CD4-positive, alpha-beta T cell (primary cell): Measurements from ENCODE around the gene AQP4. TPM values are rescaled to one million over a fixed set of nuclear protein-coding genes. Genes with fewer than 3 reads are reported as not detected.

ENCODE experiments used
- ATAC-seq: fragments of 200-7000 bp; cut with Tn5 transposase; one replicate; pipeline ENCODE4 v1.10.0; 2022; ENCODE audit warnings: mild to moderate bottlenecking; ENCODE audit not compliant: poor library complexity
- CTCF ChIA-PET: fragments of 350-600 bp; sonication (Branson Sonifier 250); formaldehyde crosslinking; loops from one replicate; lab custom pipeline; 2021; ENCODE audit warnings: antibody characterized with exemption, inconsistent platforms; lab: Charles Lee
- POLR2A ChIA-PET: fragments of 350-600 bp; sonication (Branson Sonifier 250); formaldehyde crosslinking; loops from one replicate; lab custom pipeline; 2021; ENCODE audit warnings: antibody characterized with exemption, inconsistent platforms; lab: Charles Lee
- DNase-seq, 14 experiments: peaks; one replicate each; pipeline ENCODE4 v3.0.0-alpha.2; 2013 to 2020; ENCODE audit warnings: mixed read lengths in 2 of 14
- H3K27ac ChIP-seq, 2 donors: one replicate each; pipeline versions ENCODE4 v1.5.1 to v1.7.0; 2013; ENCODE audit warnings: low read length in 2 of 2, low read depth in 1 of 2, mild to moderate bottlenecking in 1 of 2
- H3K27me3 ChIP-seq, 2 experiments: 1 replicate in 1 of 2; 2 replicates in 1 of 2; pipeline versions ENCODE4 v1.6.1 to v1.7.0; 2013; ENCODE audit warnings: low read length in 2 of 2, control low read depth in 1 of 2, mild to moderate bottlenecking in 1 of 2, moderate library complexity in 1 of 2; ENCODE audit not compliant: insufficient read depth in 2 of 2, control insufficient read depth in 1 of 2
- H3K36me3 ChIP-seq: one replicate; pipeline ENCODE4 v1.6.1; 2013; ENCODE audit warnings: low read length, control low read depth; ENCODE audit not compliant: insufficient read depth
- H3K4me1 ChIP-seq: one replicate; pipeline ENCODE4 v1.6.1; 2013; ENCODE audit warnings: low read length, control low read depth; ENCODE audit not compliant: insufficient read depth
- H3K4me3 ChIP-seq: one replicate; pipeline ENCODE4 v1.5.1; 2013; ENCODE audit warnings: mild to moderate bottlenecking, low read length, moderate library complexity
- H3K9me3 ChIP-seq, 2 experiments: 1 replicate in 1 of 2; 2 replicates in 1 of 2; pipeline versions ENCODE4 v1.6.1 to v1.7.0; 2013; ENCODE audit warnings: low read length in 2 of 2, mild to moderate bottlenecking in 2 of 2, control low read depth in 1 of 2, moderate library complexity in 1 of 2; ENCODE audit not compliant: control insufficient read depth in 1 of 2, insufficient read depth in 1 of 2
- H3K27ac Mint-ChIP-seq: one replicate; pipeline ENCODE4 v1.8.0; 2020; ENCODE audit warnings: mixed read lengths
- H3K27me3 Mint-ChIP-seq: one replicate; pipeline ENCODE4 v1.8.0; 2021; ENCODE audit warnings: mixed read lengths
- H3K36me3 Mint-ChIP-seq: one replicate; pipeline ENCODE4 v1.8.0; 2021; ENCODE audit warnings: low read depth, mixed read lengths
- H3K4me1 Mint-ChIP-seq: one replicate; pipeline ENCODE4 v1.8.0; 2021; ENCODE audit warnings: low read depth, mixed read lengths
- H3K4me3 Mint-ChIP-seq: one replicate; pipeline ENCODE4 v1.8.0; 2020; ENCODE audit warnings: mild to moderate bottlenecking, mixed read lengths
- H3K9me3 Mint-ChIP-seq: one replicate; pipeline ENCODE4 v1.8.0; 2020; ENCODE audit warnings: mixed read lengths
- intact Hi-C, 2 experiments: fragments of 100-400 bp; cut with DNase I in 1 of 2; cut with micrococcal nuclease in 1 of 2; formaldehyde crosslinking; loops; one replicate each; pipeline versions ENCODE4 v1.15.1 to v1.9.0; 2023 to 2025; cut with DNase I, micrococcal nuclease
- polyA plus RNA-seq, 2 donors: library from polyadenylated mRNA; unstranded; fragments of 120-200 nt; gene quantifications; one replicate each; pipeline ENCODE4 v1.2.1, GENCODE V29; 2013
- total RNA-seq, 174 experiments: library from RNA in 2 of 174; stranded (reverse) in 2 of 174; gene quantifications; one replicate each; pipeline ENCODE4 v1.2.3 and lab custom pipeline; 2021 to 2026
- TF ChIP-seq, protein P1 (sequence below): fragments of 200-600 bp; IDR thresholded peaks from one replicate; pipeline ENCODE4 v1.8.0; 2022; ENCODE audit warnings: antibody characterized with exemption, mild to moderate bottlenecking

Gene AQP4, protein sequence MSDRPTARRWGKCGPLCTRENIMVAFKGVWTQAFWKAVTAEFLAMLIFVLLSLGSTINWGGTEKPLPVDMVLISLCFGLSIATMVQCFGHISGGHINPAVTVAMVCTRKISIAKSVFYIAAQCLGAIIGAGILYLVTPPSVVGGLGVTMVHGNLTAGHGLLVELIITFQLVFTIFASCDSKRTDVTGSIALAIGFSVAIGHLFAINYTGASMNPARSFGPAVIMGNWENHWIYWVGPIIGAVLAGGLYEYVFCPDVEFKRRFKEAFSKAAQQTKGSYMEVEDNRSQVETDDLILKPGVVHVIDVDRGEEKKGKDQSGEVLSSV
- total RNA-seq = not detected
- not detected for polyA plus RNA-seq (2013, experiment 1 of 2)
- 0.03 TPM for polyA plus RNA-seq (2013, experiment 2 of 2)
- 0 to 0.13 (median 0) reads per million in 172 experiments for total RNA-seq (lab: John Stamatoyannopoulos, UW)

DNA sequence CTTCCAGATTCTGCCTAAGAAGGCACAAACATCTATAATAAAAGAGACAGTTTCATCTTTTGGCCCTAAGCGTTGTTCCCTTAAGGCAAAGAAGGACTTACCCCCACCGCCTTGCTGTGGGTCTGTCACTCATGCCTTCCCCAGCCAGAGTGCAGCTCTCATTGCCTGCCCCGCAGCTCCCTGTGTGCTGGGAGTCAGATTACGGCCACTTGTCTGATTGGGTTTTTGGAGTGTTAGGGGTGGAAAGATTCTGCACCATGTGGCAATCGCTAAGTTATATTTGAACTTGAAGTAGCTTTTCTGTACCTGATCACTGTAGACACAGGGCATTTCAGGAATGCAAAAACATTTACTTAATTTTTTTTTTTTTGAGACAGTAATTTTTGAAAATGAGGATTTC, at the start of gene AQP4:
Gene AQP4, minus strand, starts transcription at position 151 of the 400 bp plus-strand sequence. Its CDS starts 18 bp downstream, at position 133.
- no peaks in the 10 kb centered on the region for H3K36me3 Mint-ChIP-seq
- Histone ChIP-seq H3K9me3 (peaks cover 0 to 18% of the 10 kb centered on the region in 2 experiments), H3K4me3 (no peak within 1 kb of the TSS), H3K27ac (no peak within 1 kb of the TSS), H3K27me3 (peaks cover 10% of the 10 kb centered on the region in 2 experiments), H3K36me3 (no peaks in the 10 kb centered on the region), H3K4me1 (no peaks in the 10 kb centered on the region)
- intact Hi-C loops = no loop called here
- H3K9me3 Mint-ChIP-seq = no peaks in the 10 kb centered on the region
- no peak within 1 kb of the TSS for H3K27ac Mint-ChIP-seq
- ATAC-seq = no peak
- no peaks in the 10 kb centered on the region for H3K4me1 Mint-ChIP-seq
- no peak for DNase-seq
- POLR2A ChIA-PET = no interaction called here
- TF ChIP-seq, protein P1, sequence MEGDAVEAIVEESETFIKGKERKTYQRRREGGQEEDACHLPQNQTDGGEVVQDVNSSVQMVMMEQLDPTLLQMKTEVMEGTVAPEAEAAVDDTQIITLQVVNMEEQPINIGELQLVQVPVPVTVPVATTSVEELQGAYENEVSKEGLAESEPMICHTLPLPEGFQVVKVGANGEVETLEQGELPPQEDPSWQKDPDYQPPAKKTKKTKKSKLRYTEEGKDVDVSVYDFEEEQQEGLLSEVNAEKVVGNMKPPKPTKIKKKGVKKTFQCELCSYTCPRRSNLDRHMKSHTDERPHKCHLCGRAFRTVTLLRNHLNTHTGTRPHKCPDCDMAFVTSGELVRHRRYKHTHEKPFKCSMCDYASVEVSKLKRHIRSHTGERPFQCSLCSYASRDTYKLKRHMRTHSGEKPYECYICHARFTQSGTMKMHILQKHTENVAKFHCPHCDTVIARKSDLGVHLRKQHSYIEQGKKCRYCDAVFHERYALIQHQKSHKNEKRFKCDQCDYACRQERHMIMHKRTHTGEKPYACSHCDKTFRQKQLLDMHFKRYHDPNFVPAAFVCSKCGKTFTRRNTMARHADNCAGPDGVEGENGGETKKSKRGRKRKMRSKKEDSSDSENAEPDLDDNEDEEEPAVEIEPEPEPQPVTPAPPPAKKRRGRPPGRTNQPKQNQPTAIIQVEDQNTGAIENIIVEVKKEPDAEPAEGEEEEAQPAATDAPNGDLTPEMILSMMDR = no peak
- CTCF ChIA-PET = no interaction called here
- H3K4me3 Mint-ChIP-seq = no peak within 1 kb of the TSS
- peaks cover 36% of the 10 kb centered on the region for H3K27me3 Mint-ChIP-seq

DNA sequence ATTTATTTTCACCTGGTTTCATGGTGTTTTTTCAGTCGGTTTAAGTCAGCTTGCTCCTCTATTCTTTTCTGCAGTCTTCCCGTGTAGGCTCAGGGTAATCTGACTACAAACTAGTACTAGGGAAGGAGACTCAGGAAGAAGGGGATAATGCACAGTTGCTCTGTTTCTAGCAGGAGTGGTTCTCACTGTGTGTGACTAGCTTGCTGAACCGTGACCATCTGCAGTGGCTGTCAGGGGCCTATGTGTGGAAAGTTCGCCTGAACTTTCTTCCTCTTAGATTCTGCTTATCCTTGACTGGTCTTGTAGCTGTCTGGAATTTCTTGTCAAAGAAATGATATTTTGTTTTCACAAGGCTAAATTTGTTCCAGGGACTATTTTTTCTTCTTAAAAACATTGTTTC, 46.3 kb upstream of the AQP4 start:
- no peaks in the 10 kb centered on the region for H3K4me1 Mint-ChIP-seq
- TF ChIP-seq, protein P1 = no peak
- ATAC-seq (no peak), DNase-seq (no peak)
- H3K4me3 Mint-ChIP-seq = no peak overlapping the region
- Histone ChIP-seq H3K4me1 (no peaks in the 10 kb centered on the region), H3K27me3 (no peaks in the 10 kb centered on the region), H3K36me3 (no peaks in the 10 kb centered on the region), H3K9me3 (no peaks in the 10 kb centered on the region), H3K4me3 (no peak overlapping the region), H3K27ac (no peak overlapping the region)
- ChIA-PET CTCF (no interaction called here), POLR2A (no interaction called here)
- no peaks in the 10 kb centered on the region for H3K27me3 Mint-ChIP-seq
- peaks cover 9% of the 10 kb centered on the region for H3K9me3 Mint-ChIP-seq
- no peaks in the 10 kb centered on the region for H3K36me3 Mint-ChIP-seq
- intact Hi-C loops = no loop called here
- no peak overlapping the region for H3K27ac Mint-ChIP-seq

DNA sequence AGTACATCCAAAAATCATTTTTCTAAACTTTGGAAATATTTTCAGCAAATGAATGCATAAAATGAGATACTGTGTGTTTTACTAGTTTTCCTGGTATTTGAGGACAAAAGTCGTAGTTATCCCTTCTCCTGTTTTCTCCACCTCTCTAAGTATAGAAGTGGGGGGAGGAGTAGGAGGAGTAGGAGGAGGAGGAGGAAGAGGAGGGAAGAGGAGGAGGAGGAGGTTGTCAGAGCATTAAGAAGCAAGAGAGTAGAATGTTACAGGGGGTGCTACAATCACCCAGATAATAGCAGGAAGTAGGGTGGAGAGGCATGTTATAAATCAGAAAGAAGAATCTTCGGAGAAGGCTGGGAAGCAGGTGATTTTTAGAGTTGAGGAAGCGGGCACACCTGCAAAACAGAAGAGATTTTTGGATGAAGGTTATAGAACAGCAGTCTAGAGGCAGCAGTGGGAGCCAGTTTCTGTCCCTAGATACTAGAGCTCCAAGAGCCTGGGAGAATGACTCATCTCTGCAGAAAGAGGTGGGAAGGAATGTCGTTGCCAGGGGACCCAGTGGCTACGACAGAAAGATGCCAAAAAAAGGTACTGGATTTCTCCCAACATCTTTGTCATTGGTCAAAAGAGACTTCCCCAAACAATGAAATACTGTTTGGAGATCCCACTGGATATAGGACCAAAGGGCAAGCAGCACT, 44.2 kb upstream of the AQP4 start:
- ChIA-PET POLR2A (no interaction called here), CTCF (no interaction called here)
- Histone ChIP-seq H3K27ac (no peak overlapping the region), H3K9me3 (no peaks in the 10 kb centered on the region), H3K36me3 (no peaks in the 10 kb centered on the region), H3K4me3 (no peak overlapping the region), H3K4me1 (no peaks in the 10 kb centered on the region), H3K27me3 (no peaks in the 10 kb centered on the region)
- DNase-seq (no peak), ATAC-seq (no peak)
- Mint-ChIP-seq H3K27ac (no peak overlapping the region), H3K4me3 (no peak overlapping the region), H3K36me3 (no peaks in the 10 kb centered on the region), H3K9me3 (peaks cover 16% of the 10 kb centered on the region), H3K27me3 (no peaks in the 10 kb centered on the region), H3K4me1 (no peaks in the 10 kb centered on the region)
- intact Hi-C loops = no loop called here
- TF ChIP-seq, protein P1 = no peak
